Pancreas (tissue), 10 donors: ENCODE results near the gene CIROP. TPM values are rescaled to one million over a fixed set of nuclear protein-coding genes. Genes with fewer than 3 reads are reported as not detected.
A peak's percentile ranks its signal among the peaks of the same experiment; 100 is the strongest.

Source experiments
- ATAC-seq, 4 donors: fragments of 200-7000 bp; cut with Tn5 transposase; one replicate each; pipeline versions ENCODE4 v1.8.0 to v1.9.1; 2020; ENCODE audit warnings: mild to moderate bottlenecking in 4 of 4, moderate library complexity in 4 of 4
- DNase-seq, 6 donors: peaks; one replicate each; pipeline ENCODE4 v3.0.0-alpha.2; 2020
- FAIRE-seq: peaks from 2 replicates; lab custom pipeline; 2012; peaks lifted over from hg19 to GRCh38; lab: Jason Lieb, UNC
- H3K27ac ChIP-seq, 4 donors: fragments of 200-600 bp; sonication (generic); 1 replicate in 3 of 4; 2 replicates in 1 of 4; pipeline versions ENCODE4 v1.5.0 to v1.8.0; 2020
- H3K27me3 ChIP-seq, 4 donors: fragments of 200-600 bp; one replicate each; pipeline ENCODE4 v1.8.0; 2021
- H3K36me3 ChIP-seq, 3 donors: fragments of 200-600 bp; sonication (generic) in 1 of 3; one replicate each; pipeline versions ENCODE4 v1.5.0 to v1.8.0; 2020 to 2021
- H3K4me1 ChIP-seq, 3 donors: fragments of 200-600 bp; one replicate each; pipeline ENCODE4 v1.8.0; 2021
- H3K4me3 ChIP-seq, 4 donors: fragments of 200-600 bp; sonication (generic) in 2 of 4; one replicate each; pipeline versions ENCODE4 v1.5.0 to v1.8.0; 2020 to 2021
- H3K9me3 ChIP-seq, 4 donors: fragments of 200-600 bp; one replicate each; pipeline ENCODE4 v1.8.0; 2021
- CTCF ChIP-seq, 4 donors: fragments of 200-600 bp; sonication (generic) in 3 of 4; IDR thresholded peaks; one replicate each; pipeline versions ENCODE4 v1.5.0 to v1.8.0; 2021; ENCODE audit warnings: antibody characterized with exemption in 4 of 4
- WGBS, 2 donors: extraction: QIAGEN DNeasy Blood & Tissue Kit; methylation state at CpG; one replicate each; pipeline ENCODE4 v1.1.7; 2013; 5-methylcytosine and 5-hydroxymethylcytosine counted together
- intact Hi-C, 3 donors: fragments of 100-400 bp; cut with DNase I; formaldehyde crosslinking; loops; one replicate each; pipeline versions ENCODE4 v1.11.1 to v1.14.2; 2022
- polyA plus RNA-seq, 2 donors: library from polyadenylated mRNA; stranded (reverse); fragments of 200-250 nt; gene quantifications; one replicate each; pipeline ENCODE4 v1.2.3, GENCODE V29; 2013
- total RNA-seq, 6 donors: library from RNA; stranded (reverse); fragmentation: NEBNext Ultra II Directional in 4 of 6; extraction: Animal tissue kit (Norgen Biotek cat#: 25700) in 4 of 6; gene quantifications; one replicate each; pipeline versions ENCODE4 v1.2.1 to v1.2.4, GENCODE V29; 2021 to 2023
- donor health status: healthy with polysubstance abuse.
- donor health status: DM: no; HTN: no; CAD: no; lungs with moderate emphysema.
- donor health status: DM: no; HTN: no; CAD: no.
- donor health status: control.
- donor health status: control.
- donor health status: Bipolar disorder and iron deficiency.
- donor health status: DM: yes; HTN: yes; CAD: no.
- donor health status: DM: no; HTN: no; CAD: no.
- donor health status: DM: no; HTN: no; CAD: no.
- donor health status: DM: yes; HTN: yes; CAD: no.

Gene CIROP
- total and polyA plus RNA-seq, 8 donors, result not detected

GRCh38 chr14:23101986-23102625, 2.7 kb downstream of the CIROP start:
- ATAC-seq (no peak), DNase-seq (peak in 1 of 6 donors; percentile 7), FAIRE-seq (no peak)
- peaks cover 0 to 13% (median 0%) of the 10 kb centered on the region in 3 donors for H3K36me3 ChIP-seq
- peaks cover 4 to 10% (median 8%) of the 10 kb centered on the region in 3 donors for H3K4me1 ChIP-seq
- intact Hi-C loops, result no loop called here
- WGBS, 2 donors, result 76 to 80% methylated on average over 10 of the region's 10 CpGs
- no peak overlapping the region for H3K27ac ChIP-seq
- no peak overlapping the region for H3K4me3 ChIP-seq
- TF ChIP-seq CTCF (IDR thresholded peaks at IDR 0.05), result no peak
- H3K27me3 ChIP-seq, result no peaks in the 10 kb centered on the region
- H3K9me3 ChIP-seq, result no peaks in the 10 kb centered on the region

- intact Hi-C loops, result no loop called here
- no peaks in the 10 kb centered on the region for H3K27me3 ChIP-seq
- H3K4me1 ChIP-seq, result peaks cover 8 to 17% (median 12%) of the 10 kb centered on the region in 3 donors
- WGBS, 2 donors, result 77 to 81% methylated on average over 6 of the region's 6 CpGs
- peak in 1 of 6 donors; percentile 10 for DNase-seq
- H3K9me3 ChIP-seq, result no peaks in the 10 kb centered on the region
- H3K36me3 ChIP-seq, result peaks cover 0 to 13% (median 0%) of the 10 kb centered on the region in 3 donors
- FAIRE-seq, result no peak
- no peak overlapping the region for H3K27ac ChIP-seq
- ATAC-seq, result no peak
- H3K4me3 ChIP-seq, result no peak overlapping the region
- no peak for TF ChIP-seq CTCF (IDR thresholded peaks at IDR 0.05)
Observed at GRCh38 chr14:23101213-23101970, 3.4 kb downstream of the CIROP start.

GRCh38 chr14:23099212-23099861, 5.5 kb downstream of the CIROP start:
- ATAC-seq (no peak), FAIRE-seq (no peak), DNase-seq (peak in 2 of 6 donors; percentile 42 to 44)
- no peak for TF ChIP-seq CTCF (IDR thresholded peaks at IDR 0.05)
- no peaks in the 10 kb centered on the region for H3K9me3 ChIP-seq
- no peak overlapping the region for H3K27ac ChIP-seq
- WGBS, 2 donors, result 31 to 41% methylated on average over 10 of the region's 10 CpGs
- H3K36me3 ChIP-seq, result peaks cover 0 to 13% (median 0%) of the 10 kb centered on the region in 3 donors
- H3K4me1 ChIP-seq, result peaks cover 9 to 17% (median 12%) of the 10 kb centered on the region in 3 donors
- H3K27me3 ChIP-seq, result no peaks in the 10 kb centered on the region
- no peak overlapping the region for H3K4me3 ChIP-seq
- intact Hi-C loops, result no loop called here

- DNase-seq (peak in 1 of 6 donors; percentile 6), ATAC-seq (no peak), FAIRE-seq (no peak)
- Histone ChIP-seq H3K27me3 (no peaks in the 10 kb centered on the region), H3K4me1 (peaks cover 9 to 27% (median 23%) of the 10 kb centered on the region in 3 donors), H3K27ac (no peak overlapping the region), H3K4me3 (no peak overlapping the region), H3K9me3 (no peaks in the 10 kb centered on the region), H3K36me3 (peaks cover 0 to 13% (median 0%) of the 10 kb centered on the region in 3 donors)
- intact Hi-C loops, result no loop called here
- 72 to 81% methylated on average over 7 of the region's 7 CpGs for WGBS, 2 donors
- no peak for TF ChIP-seq CTCF (IDR thresholded peaks at IDR 0.05)
Observed at GRCh38 chr14:23097786-23098185, 7.0 kb downstream of the CIROP start.
